Stimulated activated CD4-positive, alpha-beta T cell treated with anti-CD3 and anti-CD28 coated beads, TNF-alpha, amount 100 ng/mL, for 24 hours (primary cell): ENCODE data around the gene CORT.

Experiments
- DNase-seq, 3 experiments: peaks; one replicate each; pipeline ENCODE4 v3.0.0-alpha.2; 2020; ENCODE audit warnings: low read depth in 3 of 3

The CORT gene

DNA sequence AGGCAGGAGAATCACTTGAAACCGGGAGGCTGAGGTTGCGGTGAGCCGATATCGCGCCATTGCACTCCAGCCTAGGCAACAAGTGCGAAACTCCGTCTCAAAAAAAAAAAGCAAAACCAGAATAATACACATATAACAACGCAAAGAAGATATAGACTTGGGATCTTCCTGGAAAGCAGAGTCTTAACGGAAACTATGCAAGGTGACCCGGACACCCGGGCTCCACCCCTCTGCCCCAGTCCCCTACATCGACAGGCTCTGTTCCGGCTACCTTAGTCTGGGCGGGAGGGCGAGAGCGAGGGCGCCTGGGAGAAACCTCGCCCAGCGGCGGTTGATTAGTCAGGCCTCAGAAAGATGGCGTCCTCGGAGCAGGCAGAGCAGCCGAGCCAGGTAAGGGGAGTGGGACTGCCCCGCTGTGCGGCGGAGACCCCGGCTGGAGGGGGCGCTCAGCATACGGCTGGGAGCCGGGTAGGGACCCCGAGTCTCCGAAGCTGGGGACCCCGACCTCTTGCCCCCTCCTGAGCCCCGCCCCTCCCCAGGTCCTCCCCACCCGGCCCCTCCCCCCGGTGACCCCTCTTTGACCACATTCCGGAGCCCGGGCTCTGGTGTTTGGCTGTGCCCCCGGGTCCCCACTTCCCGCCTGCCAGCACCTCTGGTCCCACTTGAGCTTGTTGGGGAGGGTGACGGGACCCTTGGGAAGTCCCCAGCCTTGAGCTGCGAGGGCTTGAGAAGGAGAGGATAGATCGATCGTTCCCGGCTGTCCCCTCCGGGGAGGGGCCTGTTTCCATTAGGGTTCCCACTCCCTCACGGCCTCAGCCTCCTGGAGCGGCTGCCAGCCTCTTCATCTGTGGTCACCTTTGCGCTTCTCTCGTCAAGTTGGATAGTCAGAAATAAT, 25.0 kb downstream of the CORT start, which contains the start of gene PEX14:
PEX14 (plus strand) TSS at position 338 of the 895 bp plus-strand sequence; CDS start at position 355, 17 bp downstream.
- DNase-seq: peak; percentile 78 to 88 (median 79)

DNA sequence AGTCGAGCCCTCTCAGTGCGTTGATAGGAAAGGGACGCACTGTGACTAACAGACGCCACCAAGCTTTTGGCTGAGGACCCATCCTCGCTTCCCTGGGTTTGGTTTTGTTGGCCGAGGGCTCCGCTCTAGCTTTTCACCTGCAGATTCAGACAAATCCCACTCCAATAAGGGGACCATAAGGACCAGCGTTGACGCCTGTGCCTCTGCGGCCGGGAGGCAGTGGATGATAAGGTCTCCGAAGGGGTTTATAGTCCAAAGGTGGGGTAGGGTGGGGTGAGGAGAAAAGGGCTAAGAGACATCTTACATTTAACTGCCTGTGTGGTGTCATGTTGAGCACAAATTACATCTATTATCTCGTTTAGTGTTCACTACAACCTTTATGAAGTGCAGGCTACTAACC, 25.7 kb downstream of the CORT start:
- no peak for DNase-seq

DNA sequence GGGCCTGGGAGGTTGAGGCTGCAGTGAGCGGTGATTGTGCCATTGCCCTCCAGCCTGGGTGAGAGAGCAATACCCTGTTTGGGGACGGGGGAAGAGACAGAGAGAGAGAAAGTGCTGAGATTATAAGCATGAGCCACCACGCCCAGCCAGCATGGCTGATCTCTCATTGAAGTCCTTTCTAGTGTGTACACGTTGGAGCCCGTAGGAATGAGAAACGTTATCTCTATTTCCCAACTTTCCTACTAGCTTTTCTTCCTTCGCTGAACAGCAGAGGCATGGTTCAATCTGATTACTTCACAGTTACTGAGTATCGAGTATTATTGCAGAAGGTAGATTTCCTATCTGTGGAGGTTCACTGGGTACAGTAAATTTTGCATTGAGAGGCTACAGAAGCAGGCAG, 29.5 kb downstream of the CORT start:
- no peak for DNase-seq

- no peak for DNase-seq
Measured at GRCh38 chr1:10480614-10481013, 30.8 kb downstream of the CORT start.

DNA sequence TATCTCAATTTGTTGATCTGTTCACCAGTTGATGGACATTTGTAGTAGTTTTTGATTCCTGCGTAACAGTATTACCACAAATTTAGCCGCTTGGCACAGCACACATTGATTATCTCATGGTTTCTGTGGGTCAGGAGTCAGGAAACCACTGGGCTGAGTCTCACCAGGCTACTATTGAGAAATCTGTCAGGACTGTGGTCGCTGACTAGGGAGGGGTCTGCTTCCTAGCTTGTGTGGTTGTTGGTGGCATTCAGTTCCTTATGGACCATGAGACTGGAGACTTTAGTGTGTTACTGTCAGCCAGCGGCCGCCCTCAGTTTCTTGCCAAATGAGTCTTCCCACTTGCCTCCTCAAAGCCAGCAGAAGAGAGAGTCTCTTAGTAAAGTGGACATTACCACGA, 34.7 kb downstream of the CORT start:
- no peak for DNase-seq

GRCh38 chr1:10489291-10490055, 39.6 kb downstream of the CORT start:
- DNase-seq: no peak

GRCh38 chr1:10490286-10490970, 40.6 kb downstream of the CORT start:
- DNase-seq: no peak

GRCh38 chr1:10494418-10494753, 44.6 kb downstream of the CORT start:
- no peak for DNase-seq

GRCh38 chr1:10494754-10495474, 45.1 kb downstream of the CORT start:
- peak; percentile 54 to 81 (median 61) for DNase-seq

DNA sequence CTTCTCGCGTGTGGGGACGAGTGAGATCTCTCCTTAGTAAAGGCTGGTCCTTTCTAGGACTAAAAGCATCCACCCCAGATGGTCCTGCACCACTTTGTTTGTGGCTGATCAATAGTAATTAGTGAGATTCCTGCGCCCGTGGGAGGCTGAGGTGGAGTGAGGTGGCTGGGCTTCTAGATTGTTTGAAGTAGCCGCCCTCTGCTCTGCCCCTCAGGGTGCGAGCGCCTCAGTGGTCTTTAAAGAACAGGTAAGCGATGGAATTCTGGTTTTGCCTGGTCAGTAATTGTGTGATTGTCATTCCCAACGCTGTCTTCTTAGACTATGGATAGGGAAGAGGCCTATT, 45.6 kb downstream of the CORT start:
- no peak for DNase-seq

GRCh38 chr1:10495952-10496351, 46.1 kb downstream of the CORT start:
- no peak for DNase-seq

GRCh38 chr1:10497109-10497508, 47.3 kb downstream of the CORT start:
- no peak for DNase-seq

DNA sequence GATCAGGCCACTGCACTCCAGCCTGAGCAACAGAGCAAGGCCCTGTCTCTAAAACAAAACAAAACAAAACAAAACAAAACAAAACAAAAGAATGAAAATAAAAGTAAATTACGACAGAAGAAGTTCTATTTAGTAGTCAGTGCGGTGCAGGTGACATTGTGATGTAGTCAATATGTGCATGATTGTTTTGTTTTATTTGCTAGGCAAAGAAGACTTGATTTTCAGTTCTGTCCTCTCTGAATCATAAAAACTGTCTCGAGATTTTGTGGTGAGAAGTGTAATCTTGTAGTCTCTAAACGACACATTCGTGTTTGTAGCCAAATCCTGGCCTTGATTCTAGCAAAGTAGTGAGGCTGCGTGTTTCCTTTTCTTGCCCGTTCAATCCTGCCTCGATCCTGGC, 48.4 kb downstream of the CORT start:
- DNase-seq: no peak
